ENCODE data around the gene ATG13.

- TF ChIP-seq POLR2AphosphoS5 (IDR thresholded peaks at IDR 0.05; ENCODE audit: low read depth) (no peak), REST (IDR thresholded peaks at IDR 0.05; ENCODE audit: insufficient replicate concordance, low read depth) (no peak)
- TF ChIP-seq, protein P1, sequence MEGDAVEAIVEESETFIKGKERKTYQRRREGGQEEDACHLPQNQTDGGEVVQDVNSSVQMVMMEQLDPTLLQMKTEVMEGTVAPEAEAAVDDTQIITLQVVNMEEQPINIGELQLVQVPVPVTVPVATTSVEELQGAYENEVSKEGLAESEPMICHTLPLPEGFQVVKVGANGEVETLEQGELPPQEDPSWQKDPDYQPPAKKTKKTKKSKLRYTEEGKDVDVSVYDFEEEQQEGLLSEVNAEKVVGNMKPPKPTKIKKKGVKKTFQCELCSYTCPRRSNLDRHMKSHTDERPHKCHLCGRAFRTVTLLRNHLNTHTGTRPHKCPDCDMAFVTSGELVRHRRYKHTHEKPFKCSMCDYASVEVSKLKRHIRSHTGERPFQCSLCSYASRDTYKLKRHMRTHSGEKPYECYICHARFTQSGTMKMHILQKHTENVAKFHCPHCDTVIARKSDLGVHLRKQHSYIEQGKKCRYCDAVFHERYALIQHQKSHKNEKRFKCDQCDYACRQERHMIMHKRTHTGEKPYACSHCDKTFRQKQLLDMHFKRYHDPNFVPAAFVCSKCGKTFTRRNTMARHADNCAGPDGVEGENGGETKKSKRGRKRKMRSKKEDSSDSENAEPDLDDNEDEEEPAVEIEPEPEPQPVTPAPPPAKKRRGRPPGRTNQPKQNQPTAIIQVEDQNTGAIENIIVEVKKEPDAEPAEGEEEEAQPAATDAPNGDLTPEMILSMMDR (IDR thresholded peaks at IDR 0.05; ENCODE audit: insufficient read depth, low read length), result no peak
Measured at GRCh38 chr11:46693597-46694012, 76.3 kb downstream of the ATG13 start.
